CD4-positive, alpha-beta T cell treated with Interleukin-4 for 1 hour (primary cell): ENCODE measurements around the gene ITFG2.
"Not testable (repeated sequence)": the region's sequence is repeated elsewhere in the genome, so short reads cannot be mapped to it uniquely, and the experiment has no call there.

Experiments
- DNase-seq, 2 donors: peaks; one replicate each; pipeline ENCODE4 v3.0.0-alpha.2; 2020 to 2022

Gene ITFG2

GRCh38 chr12:2864198-2864597 is 51.7 kb downstream of the ITFG2 start:
- no peak for DNase-seq

GRCh38 chr12:2868986-2869632 is 56.6 kb downstream of the ITFG2 start:
- DNase-seq = not testable (repeated sequence)
